OCI-LY1 (cell line): ENCODE data around the gene CRHBP.

Source experiments
- H2AFZ ChIP-seq: fragments of 200-600 bp; sonication (generic), shearing (Covaris generic); 2 replicates; pipeline ENCODE4 v1.6.0; 2014; ENCODE audit warnings: antibody characterized with exemption, mild to moderate bottlenecking, low read length
- H3F3A ChIP-seq: fragments of 200-600 bp; sonication (generic), shearing (Covaris generic); 2 replicates; pipeline ENCODE4 v1.6.0; 2014; ENCODE audit warnings: mild to moderate bottlenecking, antibody characterized with exemption, low read length, moderate library complexity; ENCODE audit not compliant: insufficient read depth
- H3K27ac ChIP-seq: fragments of 200-600 bp; sonication (generic); 2 replicates; pipeline ENCODE4 v1.5.1; 2014; ENCODE audit warnings: low read length, mixed run types, mild to moderate bottlenecking, low read depth; ENCODE audit not compliant: poor library complexity, severe bottlenecking
- H3K27me3 ChIP-seq: fragments of 200-600 bp; sonication (generic); 2 replicates; pipeline ENCODE4 v1.6.0; 2014; ENCODE audit warnings: antibody characterized with exemption, mild to moderate bottlenecking, low read length, moderate library complexity; ENCODE audit not compliant: insufficient read depth
- H3K36me3 ChIP-seq: fragments of 200-600 bp; sonication (generic); 2 replicates; pipeline ENCODE4 v1.6.1; 2014; ENCODE audit warnings: mild to moderate bottlenecking, antibody characterized with exemption, low read length, moderate library complexity, mixed read lengths; ENCODE audit not compliant: insufficient read depth
- H3K4me1 ChIP-seq: fragments of 200-600 bp; sonication (generic); 2 replicates; pipeline ENCODE4 v1.5.1; 2014; ENCODE audit warnings: mild to moderate bottlenecking, low read length, moderate library complexity; ENCODE audit not compliant: insufficient read depth, severe bottlenecking
- H3K4me2 ChIP-seq: fragments of 200-600 bp; sonication (generic), shearing (Covaris generic); 2 replicates; pipeline ENCODE4 v1.6.1; 2014; ENCODE audit warnings: low read length
- H3K4me3 ChIP-seq: fragments of 200-600 bp; sonication (generic); 2 replicates; pipeline ENCODE4 v1.5.1; 2014; ENCODE audit warnings: low read length, low read depth, mild to moderate bottlenecking, mixed read lengths; ENCODE audit not compliant: poor library complexity, severe bottlenecking
- H3K79me2 ChIP-seq: fragments of 200-600 bp; shearing (Covaris generic); 2 replicates; pipeline ENCODE4 v1.6.1; 2016; ENCODE audit warnings: mixed run types, low read length, mixed read lengths; ENCODE audit not compliant: insufficient read depth
- H3K9ac ChIP-seq: fragments of 200-600 bp; sonication (generic), shearing (Covaris generic); 2 replicates; pipeline ENCODE4 v1.6.1; 2014; ENCODE audit warnings: mild to moderate bottlenecking, low read length, mixed read lengths
- H3K9me2 ChIP-seq: fragments of 200-600 bp; sonication (generic), shearing (Covaris generic); 2 replicates; pipeline ENCODE4 v1.6.1; 2014; ENCODE audit warnings: low read depth, mild to moderate bottlenecking, low read length, mixed read lengths
- H3K9me3 ChIP-seq: fragments of 200-600 bp; shearing (Covaris generic); 2 replicates; pipeline ENCODE4 v1.6.1; 2014; ENCODE audit warnings: low read length, mixed read lengths
- H4K20me1 ChIP-seq: fragments of 200-600 bp; sonication (generic), shearing (Covaris generic); 2 replicates; pipeline ENCODE4 v1.6.0; 2016; ENCODE audit warnings: mild to moderate bottlenecking, low read length; ENCODE audit not compliant: insufficient read depth
- EZH2 ChIP-seq: fragments of 200-600 bp; sonication (generic), shearing (Covaris generic); IDR thresholded peaks from 2 replicates; pipeline ENCODE4 v1.8.0; 2017; ENCODE audit warnings: borderline replicate concordance, mixed run types, mild to moderate bottlenecking, antibody characterized with exemption, low read length, moderate library complexity, mixed read lengths
- TF ChIP-seq, protein P1 (sequence below): fragments of 200-600 bp; sonication (generic), shearing (Covaris generic); IDR thresholded peaks from 2 replicates; pipeline ENCODE4 v1.5.1; 2017; ENCODE audit warnings: mild to moderate bottlenecking, antibody characterized with exemption, low read length, moderate library complexity, mixed read lengths

Gene CRHBP

DNA sequence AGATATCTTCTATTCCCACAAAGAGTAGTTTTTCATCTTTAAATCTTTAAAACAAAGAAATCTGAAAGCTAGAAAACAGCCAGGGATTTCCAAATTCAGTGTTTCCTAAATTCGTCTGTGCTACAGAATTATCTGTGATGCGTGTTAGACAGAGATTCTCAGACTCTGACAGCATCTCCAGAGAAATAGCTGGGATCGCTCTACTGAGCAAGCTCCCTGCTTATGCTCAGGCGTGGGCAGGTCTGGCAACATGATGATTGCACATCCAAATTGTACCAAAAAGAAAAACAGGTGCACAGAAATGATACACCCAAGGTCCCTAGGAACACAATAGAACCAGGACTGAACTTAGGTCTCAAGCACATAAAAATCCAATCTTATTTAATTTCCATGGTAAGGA lies 22.8 kb upstream of the CRHBP start:
- no peak overlapping the region for H3K4me2 ChIP-seq
- no peaks in the 10 kb centered on the region for H3K4me1 ChIP-seq
- H3K27ac ChIP-seq = no peak overlapping the region
- H3F3A ChIP-seq = no peaks in the 10 kb centered on the region
- no peaks in the 10 kb centered on the region for H3K9me2 ChIP-seq
- no peaks in the 10 kb centered on the region for H3K27me3 ChIP-seq
- no peak overlapping the region for H3K9ac ChIP-seq
- H3K4me3 ChIP-seq = no peak overlapping the region
- TF ChIP-seq EZH2 = no peak
- TF ChIP-seq, protein P1, sequence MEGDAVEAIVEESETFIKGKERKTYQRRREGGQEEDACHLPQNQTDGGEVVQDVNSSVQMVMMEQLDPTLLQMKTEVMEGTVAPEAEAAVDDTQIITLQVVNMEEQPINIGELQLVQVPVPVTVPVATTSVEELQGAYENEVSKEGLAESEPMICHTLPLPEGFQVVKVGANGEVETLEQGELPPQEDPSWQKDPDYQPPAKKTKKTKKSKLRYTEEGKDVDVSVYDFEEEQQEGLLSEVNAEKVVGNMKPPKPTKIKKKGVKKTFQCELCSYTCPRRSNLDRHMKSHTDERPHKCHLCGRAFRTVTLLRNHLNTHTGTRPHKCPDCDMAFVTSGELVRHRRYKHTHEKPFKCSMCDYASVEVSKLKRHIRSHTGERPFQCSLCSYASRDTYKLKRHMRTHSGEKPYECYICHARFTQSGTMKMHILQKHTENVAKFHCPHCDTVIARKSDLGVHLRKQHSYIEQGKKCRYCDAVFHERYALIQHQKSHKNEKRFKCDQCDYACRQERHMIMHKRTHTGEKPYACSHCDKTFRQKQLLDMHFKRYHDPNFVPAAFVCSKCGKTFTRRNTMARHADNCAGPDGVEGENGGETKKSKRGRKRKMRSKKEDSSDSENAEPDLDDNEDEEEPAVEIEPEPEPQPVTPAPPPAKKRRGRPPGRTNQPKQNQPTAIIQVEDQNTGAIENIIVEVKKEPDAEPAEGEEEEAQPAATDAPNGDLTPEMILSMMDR = no peak
- H3K79me2 ChIP-seq = no peaks in the 10 kb centered on the region
- peaks cover 22% of the 10 kb centered on the region for H3K36me3 ChIP-seq
- H3K9me3 ChIP-seq = no peaks in the 10 kb centered on the region
- no peaks in the 10 kb centered on the region for H4K20me1 ChIP-seq
- H2AFZ ChIP-seq = no peak overlapping the region

DNA sequence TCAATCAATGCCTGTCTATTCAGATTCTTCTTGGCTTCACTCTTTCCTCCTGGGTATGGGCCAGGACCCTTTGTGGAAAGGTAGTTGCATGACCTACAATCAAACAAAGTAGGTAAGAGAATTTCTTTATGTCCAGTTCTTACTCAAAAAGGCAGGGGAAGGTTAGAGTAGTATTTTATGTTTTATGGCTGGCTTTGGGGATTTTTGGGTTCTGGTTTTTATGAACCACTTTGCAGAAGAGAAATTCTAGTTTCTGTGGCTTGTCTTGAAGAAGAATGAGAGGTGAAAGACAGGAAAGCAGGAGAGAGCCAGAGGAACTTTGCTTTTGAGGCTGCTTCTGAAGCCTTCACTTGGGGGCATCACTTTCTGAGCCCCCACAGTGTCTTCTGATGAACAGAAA lies 14.7 kb upstream of the CRHBP start:
- H3K4me2 ChIP-seq = no peak overlapping the region

DNA sequence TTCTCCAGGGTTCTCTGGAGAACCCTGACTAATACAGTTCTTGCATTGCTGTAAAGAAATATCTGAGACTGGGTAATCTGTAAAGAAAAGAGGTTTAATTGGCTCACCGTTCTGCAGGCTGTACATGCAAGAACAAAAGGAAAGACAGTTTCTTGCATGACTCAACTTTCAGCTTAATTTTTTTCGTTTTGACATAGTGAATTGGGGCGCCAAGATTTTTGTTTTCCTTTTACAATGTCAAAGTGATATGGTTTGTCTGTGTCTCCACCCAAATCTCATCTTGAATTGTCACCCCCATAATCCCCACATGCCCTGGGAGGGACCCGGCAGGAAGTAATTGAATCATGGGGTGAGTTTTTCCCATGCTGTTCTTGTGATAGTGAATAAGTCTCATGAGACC lies 11.8 kb upstream of the CRHBP start:
- H3K27me3 ChIP-seq = no peaks in the 10 kb centered on the region
- no peak overlapping the region for H3K9ac ChIP-seq
- no peaks in the 10 kb centered on the region for H3K9me2 ChIP-seq

More for the DNA sequence above, 14.7 kb upstream of the CRHBP start:
- Histone ChIP-seq H3K27ac (no peak overlapping the region), H3K9me3 (no peaks in the 10 kb centered on the region), H3F3A (no peaks in the 10 kb centered on the region), H4K20me1 (no peaks in the 10 kb centered on the region), H2AFZ (no peak overlapping the region), H3K4me1 (peaks cover 5% of the 10 kb centered on the region), H3K27me3 (no peaks in the 10 kb centered on the region), H3K4me3 (no peak overlapping the region), H3K79me2 (no peaks in the 10 kb centered on the region), H3K9ac (no peak overlapping the region), H3K36me3 (peaks cover 23% of the 10 kb centered on the region), H3K9me2 (no peaks in the 10 kb centered on the region)
- TF ChIP-seq, protein P1 = no peak
- no peak for TF ChIP-seq EZH2

More for the DNA sequence above, 11.8 kb upstream of the CRHBP start:
- no peaks in the 10 kb centered on the region for H3K36me3 ChIP-seq
- H3K9me3 ChIP-seq = no peaks in the 10 kb centered on the region
- H3F3A ChIP-seq = no peaks in the 10 kb centered on the region
- peaks cover 5% of the 10 kb centered on the region for H3K4me1 ChIP-seq
- no peaks in the 10 kb centered on the region for H3K79me2 ChIP-seq
- no peak overlapping the region for H3K4me2 ChIP-seq
- no peaks in the 10 kb centered on the region for H4K20me1 ChIP-seq
- no peak overlapping the region for H3K4me3 ChIP-seq
- H2AFZ ChIP-seq = no peak overlapping the region
- no peak for TF ChIP-seq EZH2
- TF ChIP-seq, protein P1 = no peak
- no peak overlapping the region for H3K27ac ChIP-seq
